Epithelial cell of esophagus (primary cell): ENCODE data around the gene CSAD.

Source experiments
- DNase-seq: peaks from one replicate; pipeline ENCODE4 v3.0.0; 2010; ENCODE audit warnings: low read depth
- H3K4me3 ChIP-seq: 2 replicates; pipeline ENCODE4 v1.5.1; 2011; ENCODE audit warnings: mild to moderate bottlenecking, low read length, control low read depth
- TF ChIP-seq, protein P1 (sequence below): IDR thresholded peaks from 2 replicates; pipeline ENCODE4 v1.5.1; 2011; ENCODE audit warnings: low read depth, mild to moderate bottlenecking, low read length, control low read depth, inconsistent platforms; ENCODE audit not compliant: insufficient read depth; ENCODE audit errors: missing control alignments

CSAD gene

GRCh38 chr12:53193040-53193439, 12.3 kb upstream of the CSAD start:
- TF ChIP-seq, protein P1, sequence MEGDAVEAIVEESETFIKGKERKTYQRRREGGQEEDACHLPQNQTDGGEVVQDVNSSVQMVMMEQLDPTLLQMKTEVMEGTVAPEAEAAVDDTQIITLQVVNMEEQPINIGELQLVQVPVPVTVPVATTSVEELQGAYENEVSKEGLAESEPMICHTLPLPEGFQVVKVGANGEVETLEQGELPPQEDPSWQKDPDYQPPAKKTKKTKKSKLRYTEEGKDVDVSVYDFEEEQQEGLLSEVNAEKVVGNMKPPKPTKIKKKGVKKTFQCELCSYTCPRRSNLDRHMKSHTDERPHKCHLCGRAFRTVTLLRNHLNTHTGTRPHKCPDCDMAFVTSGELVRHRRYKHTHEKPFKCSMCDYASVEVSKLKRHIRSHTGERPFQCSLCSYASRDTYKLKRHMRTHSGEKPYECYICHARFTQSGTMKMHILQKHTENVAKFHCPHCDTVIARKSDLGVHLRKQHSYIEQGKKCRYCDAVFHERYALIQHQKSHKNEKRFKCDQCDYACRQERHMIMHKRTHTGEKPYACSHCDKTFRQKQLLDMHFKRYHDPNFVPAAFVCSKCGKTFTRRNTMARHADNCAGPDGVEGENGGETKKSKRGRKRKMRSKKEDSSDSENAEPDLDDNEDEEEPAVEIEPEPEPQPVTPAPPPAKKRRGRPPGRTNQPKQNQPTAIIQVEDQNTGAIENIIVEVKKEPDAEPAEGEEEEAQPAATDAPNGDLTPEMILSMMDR = no peak
- DNase-seq = no peak
- no peak overlapping the region for H3K4me3 ChIP-seq

- no peak for DNase-seq
- H3K4me3 ChIP-seq = no peak overlapping the region
- TF ChIP-seq, protein P1 = no peak
Observed at GRCh38 chr12:53192531-53193021, 11.9 kb upstream of the CSAD start.

- no peak for DNase-seq
- TF ChIP-seq, protein P1 = no peak
- no peak overlapping the region for H3K4me3 ChIP-seq
Observed at GRCh38 chr12:53191885-53192530, 11.3 kb upstream of the CSAD start.

GRCh38 chr12:53191096-53191884, 10.6 kb upstream of the CSAD start:
- no peak for DNase-seq
- H3K4me3 ChIP-seq = no peak overlapping the region
- TF ChIP-seq, protein P1 = no peak

- TF ChIP-seq, protein P1 = peak; percentile 87
- H3K4me3 ChIP-seq = no peak overlapping the region
- peak; percentile 72 for DNase-seq
Observed at GRCh38 chr12:53190108-53190729, 9.5 kb upstream of the CSAD start.

DNA sequence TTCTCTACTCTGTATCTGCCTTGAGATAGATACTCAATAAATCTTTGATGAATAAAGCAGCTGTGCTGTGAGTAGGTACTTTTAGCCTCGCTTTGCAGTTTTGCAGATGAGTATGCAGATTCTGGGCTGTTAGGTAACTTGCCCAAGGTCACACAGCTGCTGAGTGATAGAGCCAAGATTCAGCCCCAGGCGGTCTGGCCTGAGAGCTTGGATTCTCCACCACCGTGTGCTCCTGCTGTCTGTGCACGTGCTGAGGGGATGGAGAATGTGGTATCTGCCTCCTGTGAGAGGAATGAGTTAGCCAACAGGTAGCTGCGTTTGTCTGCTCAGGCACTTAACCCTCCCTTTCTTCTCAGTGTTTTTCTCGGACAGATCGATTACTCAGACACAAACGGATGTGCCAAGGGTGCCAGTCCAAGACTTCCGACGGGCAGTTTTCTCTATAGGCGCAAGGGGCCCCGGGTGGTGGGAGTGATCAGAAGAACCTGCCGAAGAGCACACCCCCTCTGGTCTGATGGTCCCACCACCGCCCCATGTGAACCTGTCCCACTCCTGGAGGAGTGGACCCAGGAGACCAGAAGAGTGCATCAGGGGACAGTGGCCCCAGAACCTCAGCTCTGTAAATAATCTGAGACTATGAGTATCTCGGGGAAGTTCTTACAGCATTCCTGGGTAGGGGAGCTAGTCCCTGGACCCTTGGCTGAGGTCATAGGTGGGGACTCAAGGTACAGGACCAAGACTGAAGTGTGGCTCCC, 6.6 kb upstream of the CSAD start:
- no peak for DNase-seq
- TF ChIP-seq, protein P1 = no peak
- H3K4me3 ChIP-seq = no peak overlapping the region
